Stomach (tissue), 4 donors: ENCODE results near the gene SPOUT1.

Experiments used
- CTCF ChIP-seq, 7 experiments: fragments of 450-650 bp in 4 of 7; fragments of 200-600 bp in 3 of 7; sonication (generic) in 3 of 7; IDR thresholded peaks; one replicate each; pipeline ENCODE4 v1.5.1; 2016 to 2019; ENCODE audit warnings: antibody characterized with exemption in 7 of 7, control low read depth in 2 of 7, mild to moderate bottlenecking in 1 of 7
- POLR2A ChIP-seq, 4 donors: fragments of 450-650 bp; IDR thresholded peaks; one replicate each; pipeline ENCODE4 v1.6.1; 2016; ENCODE audit warnings: antibody characterized with exemption in 4 of 4, control low read depth in 2 of 4, mild to moderate bottlenecking in 1 of 4, moderate library complexity in 1 of 4

GRCh38 chr9:128877852-128878251 is 48.3 kb upstream of the SPOUT1 start:
- no peak for TF ChIP-seq CTCF (IDR thresholded peaks at IDR 0.05)
- no peak for TF ChIP-seq POLR2A (IDR thresholded peaks at IDR 0.05)
